IMR-90 (cell line): ENCODE data around the gene TTC39C. TPM values are rescaled to one million over a fixed set of nuclear protein-coding genes. Genes with fewer than 3 reads are reported as not detected.

Source experiments
- ATAC-seq: fragments of 200-7000 bp; cut with Tn5 transposase; 2 replicates; pipeline ENCODE4 v1.9.1; 2020; ENCODE audit warnings: low read depth, mild to moderate bottlenecking, moderate library complexity
- BruUV-seq: library from RNA; stranded (reverse); fragments of 400-500 nt; replicated peaks from 2 replicates; lab custom pipeline; 2021; lab: Mats Ljungman, UMichigan
- CTCF ChIA-PET: fragments of 300-600 bp; formaldehyde crosslinking; extraction: SDS; loops from one replicate; lab custom pipeline; 2021; ENCODE audit warnings: antibody characterized with exemption; lab: Yijun Ruan, JAX
- POLR2A ChIA-PET: fragments of 300-600 bp; sonication (Branson Sonifier 250); formaldehyde crosslinking; loops from one replicate; lab custom pipeline; 2022; ENCODE audit warnings: antibody characterized with exemption; ENCODE audit not compliant: unreplicated experiment; lab: Charles Lee
- DNase-seq: peaks from one replicate; pipeline ENCODE4 v3.0.0; 2013
- H2AFZ ChIP-seq: replicated peaks from 2 replicates; pipeline ENCODE3; 2013; ENCODE audit warnings: low read length, mild to moderate bottlenecking; ENCODE audit not compliant: poor library complexity
- H2AK5ac ChIP-seq: 2 replicates; pipeline ENCODE4 v1.6.1; 2013; ENCODE audit warnings: low read depth, low read length, inconsistent platforms
- H2AK9ac ChIP-seq: replicated peaks from 2 replicates; pipeline ENCODE3; 2013; ENCODE audit warnings: mild to moderate bottlenecking, low read depth, low read length, moderate library complexity; ENCODE audit not compliant: poor library complexity
- H2BK120ac ChIP-seq: 2 replicates; pipeline ENCODE4 v1.6.1; 2013; ENCODE audit warnings: low read depth, low read length, inconsistent platforms
- H2BK15ac ChIP-seq: 3 replicates; pipeline ENCODE4 v1.6.1; 2013; ENCODE audit warnings: low read depth, low read length, inconsistent platforms
- H2BK20ac ChIP-seq: 2 replicates; pipeline ENCODE4 v1.6.1; 2013; ENCODE audit warnings: low read depth, mild to moderate bottlenecking, inconsistent platforms, low read length, moderate library complexity
- H2BK5ac ChIP-seq: 2 replicates; pipeline ENCODE4 v1.6.1; 2013; ENCODE audit warnings: mild to moderate bottlenecking, low read depth, low read length, inconsistent platforms; ENCODE audit not compliant: poor library complexity, severe bottlenecking
- H3K14ac ChIP-seq: replicated peaks from 2 replicates; pipeline ENCODE4 v1.6.1; 2013; ENCODE audit warnings: low read depth, low read length, inconsistent platforms
- H3K18ac ChIP-seq: 2 replicates; pipeline ENCODE4 v1.6.1; 2013; ENCODE audit warnings: low read depth, low read length, control low read depth
- H3K23ac ChIP-seq: 2 replicates; pipeline ENCODE4 v1.6.1; 2013; ENCODE audit warnings: low read depth, low read length, inconsistent platforms
- H3K27ac ChIP-seq: 2 replicates; pipeline ENCODE4 v1.5.1; 2013; ENCODE audit warnings: mild to moderate bottlenecking, control low read depth, low read length; ENCODE audit not compliant: insufficient read depth
- H3K27me3 ChIP-seq: 2 replicates; pipeline ENCODE4 v1.6.1; 2013; ENCODE audit warnings: low read length; ENCODE audit not compliant: control insufficient read depth, insufficient read depth
- H3K36me3 ChIP-seq: 2 replicates; pipeline ENCODE4 v1.6.1; 2013; ENCODE audit warnings: low read length, mixed read lengths; ENCODE audit not compliant: control insufficient read depth, insufficient read depth
- H3K4ac ChIP-seq: 2 replicates; pipeline ENCODE4 v1.6.1; 2013; ENCODE audit warnings: low read depth, low read length, inconsistent platforms
- H3K4me1 ChIP-seq: 2 replicates; pipeline ENCODE4 v1.6.1; 2013; ENCODE audit warnings: low read length, mixed read lengths; ENCODE audit not compliant: control insufficient read depth, insufficient read depth
- H3K4me2 ChIP-seq: 2 replicates; pipeline ENCODE4 v1.6.1; 2013; ENCODE audit warnings: low read depth, mild to moderate bottlenecking, control low read depth, low read length, moderate library complexity
- H3K4me3 ChIP-seq: 2 replicates; pipeline ENCODE4 v1.5.1; 2013; ENCODE audit warnings: low read depth, mild to moderate bottlenecking, control low read depth, low read length, moderate library complexity; ENCODE audit not compliant: insufficient read depth
- H3K56ac ChIP-seq: 2 replicates; pipeline ENCODE4 v1.6.1; 2013; ENCODE audit warnings: low read length, inconsistent platforms; ENCODE audit not compliant: insufficient read depth; ENCODE audit errors: extremely low read depth
- H3K79me1 ChIP-seq, 2 experiments: 2 replicates each; pipeline ENCODE4 v1.6.1; 2013; ENCODE audit warnings: low read length in 2 of 2, inconsistent platforms in 1 of 2, low read depth in 1 of 2
- H3K9ac ChIP-seq: 2 replicates; pipeline ENCODE4 v1.6.1; 2013; ENCODE audit warnings: low read depth, low read length, control low read depth
- H3K9me1 ChIP-seq: 2 replicates; pipeline ENCODE4 v1.6.1; 2013; ENCODE audit warnings: low read length, inconsistent platforms; ENCODE audit not compliant: insufficient read depth
- H3K9me3 ChIP-seq: 2 replicates; pipeline ENCODE4 v1.6.1; 2013; ENCODE audit warnings: low read length; ENCODE audit not compliant: control insufficient read depth, insufficient read depth
- H4K20me1 ChIP-seq: 2 replicates; pipeline ENCODE4 v1.6.1; 2013; ENCODE audit warnings: low read length, inconsistent platforms; ENCODE audit not compliant: insufficient read depth
- H4K5ac ChIP-seq: 2 replicates; pipeline ENCODE4 v1.6.1; 2013; ENCODE audit warnings: mild to moderate bottlenecking, low read depth, low read length, control low read depth
- H4K8ac ChIP-seq, 2 experiments: 2 replicates each; pipeline ENCODE4 v1.6.1; 2013; ENCODE audit warnings: low read depth in 2 of 2, low read length in 2 of 2, control low read depth in 1 of 2, inconsistent platforms in 1 of 2
- H4K91ac ChIP-seq: 2 replicates; pipeline ENCODE4 v1.6.1; 2013; ENCODE audit warnings: low read depth, low read length, inconsistent platforms; ENCODE audit not compliant: insufficient read depth
- CEBPB ChIP-seq: IDR thresholded peaks from 2 replicates; pipeline ENCODE4 v1.6.1; 2012; ENCODE audit warnings: low read depth, low read length, improper control_type of control experiment
- FOS ChIP-seq: fragments of 150-350 bp; IDR thresholded peaks from 2 replicates; pipeline ENCODE4 v1.6.1; 2016; ENCODE audit warnings: low read depth, low read length
- MAFK ChIP-seq: IDR thresholded peaks from 2 replicates; pipeline ENCODE4 v1.6.1; 2012; ENCODE audit warnings: low read depth, low read length, improper control_type of control experiment
- MAZ ChIP-seq: IDR thresholded peaks from 2 replicates; pipeline ENCODE4 v1.6.1; 2012; ENCODE audit warnings: low read depth, mild to moderate bottlenecking, low read length, improper control_type of control experiment, moderate library complexity, borderline replicate concordance
- RCOR1 ChIP-seq: IDR thresholded peaks from 2 replicates; pipeline ENCODE4 v1.6.1; 2012; ENCODE audit warnings: mild to moderate bottlenecking, low read length, improper control_type of control experiment; ENCODE audit not compliant: insufficient replicate concordance
- WGBS, 2 experiments: methylation state at CpG; one replicate each; pipeline versions ENCODE4 v1.1.5 to v1.1.7; 2013; ENCODE audit warnings: missing lambda C conversion rate in 2 of 2; ENCODE audit not compliant: insufficient read length in 1 of 2; ENCODE audit errors: extremely low coverage in 2 of 2; 5-methylcytosine and 5-hydroxymethylcytosine counted together
- dilution Hi-C: fragments of 300-500 bp; cut with HindIII; formaldehyde crosslinking; loops from one replicate; pipeline ENCODE4 v1.14.3; 2018; ENCODE audit warnings: low sequenced_read_pairs; ENCODE audit not compliant: unreplicated experiment
- in situ Hi-C: fragments of 300-500 bp; cut with MboI; formaldehyde crosslinking; loops from 3 replicates; pipeline ENCODE4 v1.14.3; 2019; ENCODE audit warnings: low sequenced_read_pairs, inconsistent platforms, mixed read lengths
- intact Hi-C: fragments of 100-400 bp; cut with micrococcal nuclease; formaldehyde crosslinking; loops from 2 replicates; pipeline ENCODE4 v1.10.0; 2022
- polyA plus RNA-seq, 3 experiments: library from polyadenylated mRNA; depleted of rRNA; stranded (reverse); fragments of >200 nt; gene quantifications; 2 replicates each; pipeline ENCODE4 v1.2.3, GENCODE V29; 2012; ENCODE audit warnings: low replicate concordance in 1 of 3
- total RNA-seq: library from RNA; depleted of rRNA; stranded (reverse); fragments of >200 nt; gene quantifications from 2 replicates; pipeline ENCODE4 v1.2.3, GENCODE V29; 2012

The TTC39C gene
- total and polyA plus RNA-seq, 2 of the 4 experiments (the other 2 are of a cell fraction): 8.0 to 20.8 TPM

DNA sequence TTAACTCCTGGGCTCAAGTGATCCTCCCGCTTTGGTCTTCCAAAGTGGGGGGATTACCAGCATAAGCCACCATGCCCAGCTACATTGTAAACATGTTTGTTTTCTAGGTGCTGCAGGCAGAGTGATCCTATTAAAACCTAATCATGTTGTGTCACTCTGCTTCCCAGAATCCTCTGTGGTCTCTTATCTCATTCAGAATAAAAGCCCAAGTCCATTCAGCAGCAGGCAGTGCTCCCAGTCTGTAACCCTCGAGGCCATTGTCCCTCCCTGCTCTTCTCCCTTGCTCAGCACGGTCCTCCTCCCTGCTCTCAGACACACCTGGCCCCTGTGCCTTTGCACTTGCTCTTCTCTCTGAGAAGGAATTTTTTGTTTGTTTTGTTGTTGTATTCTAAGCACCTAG is 113.2 kb downstream of the TTC39C start (continued):
- TF ChIP-seq MAZ: no peak
- TF ChIP-seq FOS: no peak
- no peak for TF ChIP-seq MAFK
- no peak for TF ChIP-seq RCOR1

DNA sequence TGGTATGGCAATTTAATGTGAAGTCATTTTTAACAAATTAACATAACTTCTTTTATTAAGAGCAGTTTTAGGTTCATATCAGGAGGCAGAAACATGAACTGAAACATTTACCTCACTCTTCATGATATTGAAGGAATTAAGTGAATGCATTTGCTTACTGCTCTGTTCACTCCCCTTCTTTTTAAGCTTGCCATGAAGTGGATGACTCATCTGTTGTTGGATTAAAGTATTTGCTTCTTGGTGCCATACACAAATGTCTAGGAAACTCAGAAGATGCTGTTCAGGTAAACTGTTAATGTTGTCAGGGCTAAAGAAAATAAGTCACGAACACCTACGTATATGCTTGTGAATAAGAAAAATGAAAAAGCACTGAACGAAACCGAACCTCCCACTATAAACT is 114.1 kb downstream of the TTC39C start:
- in situ Hi-C loops (loop anchor here (10.0 kb wide), 1 partner anchor 304 kb away; no protein-coding TSS in a partner anchor), intact Hi-C loops (no loop called here), dilution Hi-C loops (no loop called here)
- no peak overlapping the region for H3K14ac ChIP-seq
- H2AK5ac ChIP-seq: no peak overlapping the region
- H3K18ac ChIP-seq: 0 out of 2 replicates have a peak overlapping the region, but pooled peaks have one; percentile 23
- H3K9ac ChIP-seq: no peak overlapping the region
- H3K27me3 ChIP-seq: no peaks in the 10 kb centered on the region
- DNase-seq (peak; percentile 37), ATAC-seq (peak; percentile 45)
- no TSS peak for BruUV-seq
- H2BK20ac ChIP-seq: no peak overlapping the region
- no peak overlapping the region for H3K56ac ChIP-seq
- no peak overlapping the region for H2AFZ ChIP-seq
- H2AK9ac ChIP-seq: no peak overlapping the region
- POLR2A ChIA-PET: no interaction called here
- no peaks in the 10 kb centered on the region for H3K79me1 ChIP-seq
- no peak overlapping the region for H3K27ac ChIP-seq
- H3K4me1 ChIP-seq: peaks cover 6% of the 10 kb centered on the region
- no peak overlapping the region for H4K91ac ChIP-seq
- no peaks in the 10 kb centered on the region for H4K20me1 ChIP-seq
- peaks cover 26% of the 10 kb centered on the region for H3K36me3 ChIP-seq
- H4K5ac ChIP-seq: no peak overlapping the region
- H3K9me3 ChIP-seq: no peaks in the 10 kb centered on the region
- H3K4me3 ChIP-seq: no peak overlapping the region
- H3K23ac ChIP-seq: no peak overlapping the region
- TF ChIP-seq CEBPB: no peak
- no peak for TF ChIP-seq MAZ
- TF ChIP-seq FOS: 0 out of 2 replicates have a peak, but pooled peaks have one; percentile 23
- H3K4ac ChIP-seq: no peak overlapping the region
- H2BK15ac ChIP-seq: no peak overlapping the region
- H3K4me2 ChIP-seq: no peak overlapping the region
- no peak overlapping the region for H4K8ac ChIP-seq
- no peak overlapping the region for H2BK120ac ChIP-seq
- CTCF ChIA-PET: no interaction called here
- no CpG with 5 or more reads among the region's 4 CpGs for WGBS, 2 experiments
- H3K9me1 ChIP-seq: peaks cover 5% of the 10 kb centered on the region; the same call in 1 of the 2 replicates
- no peak overlapping the region for H2BK5ac ChIP-seq
